Kidney epithelial cell (primary cell): ENCODE results near the gene ACOX3. TPM values are rescaled to one million over a fixed set of nuclear protein-coding genes. Genes with fewer than 3 reads are reported as not detected.

Source experiments
- DNase-seq: peaks from one replicate; pipeline ENCODE4 v3.0.0-alpha.2; 2010; ENCODE audit warnings: low read depth
- H3K27me3 ChIP-seq: 2 replicates; pipeline ENCODE4 v1.6.0; 2011; ENCODE audit warnings: low read length; ENCODE audit not compliant: control insufficient read depth, insufficient read depth
- H3K36me3 ChIP-seq: 2 replicates; pipeline ENCODE4 v1.5.1; 2011; ENCODE audit warnings: low read length; ENCODE audit not compliant: control insufficient read depth, insufficient read depth
- H3K4me3 ChIP-seq: 2 replicates; pipeline ENCODE4 v1.5.1; 2011; ENCODE audit warnings: low read depth, mild to moderate bottlenecking, control low read depth, low read length
- CTCF ChIP-seq: IDR thresholded peaks from 2 replicates; pipeline ENCODE4 v1.5.1; 2011; ENCODE audit warnings: mild to moderate bottlenecking, moderate library complexity, low read length, control low read depth, inconsistent platforms; ENCODE audit not compliant: insufficient read depth, poor library complexity, severe bottlenecking
- total RNA-seq: library from RNA; depleted of rRNA; stranded (reverse); fragments of >200 nt; gene quantifications from 2 replicates; pipeline ENCODE4 v1.2.3, GENCODE V29; 2015

Gene ACOX3
- total RNA-seq, 1 donor from 2014 or later: 37.4 TPM

- H3K36me3 ChIP-seq: no peaks in the 10 kb centered on the region
- H3K27me3 ChIP-seq: no peaks in the 10 kb centered on the region
- DNase-seq: peak; percentile 29
- H3K4me3 ChIP-seq: no peak overlapping the region
- no peak for TF ChIP-seq CTCF
These were observed 85.2 kb downstream of the ACOX3 start for GRCh38 chr4:8355306-8355705.

GRCh38 chr4:8353912-8354453 is 86.5 kb downstream of the ACOX3 start:
- Histone ChIP-seq H3K27me3 (peaks cover 3% of the 10 kb centered on the region), H3K36me3 (no peaks in the 10 kb centered on the region), H3K4me3 (no peak overlapping the region)
- TF ChIP-seq CTCF: no peak
- DNase-seq: no peak

- H3K27me3 ChIP-seq: peaks cover 3% of the 10 kb centered on the region
- DNase-seq: no peak
- no peak overlapping the region for H3K4me3 ChIP-seq
- H3K36me3 ChIP-seq: no peaks in the 10 kb centered on the region
- TF ChIP-seq CTCF: no peak
These were observed 87.3 kb downstream of the ACOX3 start for GRCh38 chr4:8353158-8353669.

GRCh38 chr4:8352368-8353157 is 88.0 kb downstream of the ACOX3 start:
- no peak for TF ChIP-seq CTCF
- H3K4me3 ChIP-seq: no peak overlapping the region
- DNase-seq: no peak
- H3K36me3 ChIP-seq: no peaks in the 10 kb centered on the region
- H3K27me3 ChIP-seq: peaks cover 3% of the 10 kb centered on the region

- no peak overlapping the region for H3K4me3 ChIP-seq
- peak; percentile 32 for DNase-seq
- H3K36me3 ChIP-seq: no peaks in the 10 kb centered on the region
- no peak for TF ChIP-seq CTCF
- H3K27me3 ChIP-seq: peaks cover 7% of the 10 kb centered on the region
These were observed 88.6 kb downstream of the ACOX3 start for GRCh38 chr4:8351931-8352367.
